ENCODE results near the gene FMNL1.

Gene FMNL1

DNA sequence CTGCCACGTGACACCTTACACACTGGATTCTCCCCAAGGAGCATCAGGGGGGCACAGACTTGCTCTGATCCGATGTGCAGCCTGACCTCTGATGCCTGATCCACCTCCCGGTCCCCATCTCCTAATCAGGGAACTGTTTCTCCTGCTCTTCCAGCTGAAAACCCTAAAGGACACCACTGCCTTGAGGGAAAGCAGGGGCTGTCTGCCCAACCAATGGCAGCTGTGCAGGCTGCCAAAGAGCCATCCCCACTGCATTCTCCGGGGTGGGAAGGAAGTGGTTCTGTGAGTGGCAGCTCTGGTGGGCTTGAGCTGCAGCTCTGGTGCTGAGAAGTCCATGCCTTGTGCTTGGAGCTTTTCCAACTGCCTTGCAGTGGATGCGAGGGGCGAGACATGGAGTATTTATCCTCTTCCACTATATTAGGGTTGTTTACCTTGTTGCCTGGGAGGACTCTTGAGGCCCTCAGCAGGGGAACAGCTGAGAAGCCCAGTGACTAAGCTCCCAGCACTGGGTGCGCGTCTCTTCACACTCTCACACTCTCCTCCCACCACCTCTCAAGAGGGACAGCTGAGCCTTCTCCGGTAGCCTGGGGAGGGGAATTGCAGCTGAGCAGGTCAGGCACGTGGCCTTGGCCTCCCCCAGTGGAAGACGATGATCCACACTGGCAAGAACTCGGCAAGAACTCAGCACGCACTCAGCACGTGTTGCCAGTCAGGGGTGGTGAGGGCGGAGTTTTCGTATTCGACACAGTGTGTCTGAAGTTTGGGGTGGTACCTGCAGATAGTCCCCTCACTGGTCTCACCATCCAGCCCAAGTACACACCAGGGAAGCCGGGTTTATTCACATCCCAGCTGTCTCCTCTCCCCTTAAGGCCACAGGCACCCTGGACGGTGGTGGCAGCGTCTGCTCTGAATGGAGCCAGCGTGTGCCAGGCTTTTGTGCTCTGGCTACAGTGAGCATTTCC, 61.3 kb downstream of the FMNL1 start:
- Histone ChIP-seq H3K4me2 (peak overlapping the region in 8 of 11 experiments; percentile 19 to 52 (median 32); a peak in 12 of 22 replicates), H3K4me1 (peaks cover 25 to 56% (median 53%) of the 10 kb centered on the region in 10 experiments), H3K4me3 (no peak overlapping the region), H3K36me3 (peaks cover 75 to 87% (median 80%) of the 10 kb centered on the region in 11 experiments), H3K27ac (peak overlapping the region in 3 of 11 experiments; percentile 3 to 41 (median 26); a peak in 5 of 22 replicates), H3K9me3 (replicated peaks in 1 of 11) (no peaks in the 10 kb centered on the region), H3K9ac (peak overlapping the region in 6 of 11 experiments; percentile 4 to 33 (median 6); a peak in 7 of 22 replicates), H4K20me1 (peaks cover 0 to 64% (median 27%) of the 10 kb centered on the region in 11 experiments; a peak in 19 of 22 replicates), H3K27me3 (no peaks in the 10 kb centered on the region)
- TF ChIP-seq Cebpa-rat (IDR thresholded peaks at IDR 0.05): no peak

- H3K27me3 ChIP-seq: no peaks in the 10 kb centered on the region
- peak overlapping the region in 5 of 11 experiments; percentile 5 to 52 (median 39); a peak in 6 of 22 replicates for H3K4me2 ChIP-seq
- TF ChIP-seq Cebpa-rat (IDR thresholded peaks at IDR 0.05): no peak
- H3K9me3 ChIP-seq (replicated peaks in 1 of 11): no peaks in the 10 kb centered on the region
- H3K4me3 ChIP-seq: no peak overlapping the region
- H4K20me1 ChIP-seq: peaks cover 0 to 63% (median 27%) of the 10 kb centered on the region in 11 experiments; a peak in 20 of 22 replicates
- peak overlapping the region in 5 of 11 experiments; percentile 3 to 41 (median 19); a peak in 7 of 22 replicates for H3K27ac ChIP-seq
- peak overlapping the region in 4 of 11 experiments; percentile 5 to 33 (median 6); a peak in 3 of 22 replicates for H3K9ac ChIP-seq
- H3K36me3 ChIP-seq: peaks cover 78 to 95% (median 83%) of the 10 kb centered on the region in 11 experiments
- H3K4me1 ChIP-seq: peaks cover 25 to 56% (median 53%) of the 10 kb centered on the region in 10 experiments
These were observed 62.0 kb downstream of the FMNL1 start for GRCh38 chr17:45283711-45284110.

GRCh38 chr17:45284176-45285140, 62.8 kb downstream of the FMNL1 start:
- Histone ChIP-seq H3K4me3 (no peak overlapping the region), H3K9ac (peak overlapping the region in 1 of 11 experiments; percentile 5; a peak in 1 of 22 replicates), H3K4me1 (peaks cover 27 to 56% (median 53%) of the 10 kb centered on the region in 10 experiments), H3K27ac (peak overlapping the region in 5 of 11 experiments; percentile 3 to 41 (median 19); a peak in 6 of 22 replicates), H4K20me1 (peaks cover 0 to 67% (median 32%) of the 10 kb centered on the region in 11 experiments; a peak in 20 of 22 replicates), H3K27me3 (no peaks in the 10 kb centered on the region), H3K9me3 (replicated peaks in 1 of 11) (no peaks in the 10 kb centered on the region), H3K4me2 (peak overlapping the region in 3 of 11 experiments; percentile 4 to 52 (median 5); a peak in 3 of 22 replicates), H3K36me3 (peaks cover 78 to 100% (median 90%) of the 10 kb centered on the region in 11 experiments)
- no peak for TF ChIP-seq Cebpa-rat (IDR thresholded peaks at IDR 0.05)

GRCh38 chr17:45286286-45286685, 64.6 kb downstream of the FMNL1 start:
- H3K27ac ChIP-seq: no peak overlapping the region

GRCh38 chr17:45287526-45288500, 66.1 kb downstream of the FMNL1 start:
- TF ChIP-seq Cebpa-rat (IDR thresholded peaks at IDR 0.05): no peak
- peak overlapping the region in 6 of 11 experiments; percentile 4 to 73 (median 63); a peak in 9 of 22 replicates for H3K27ac ChIP-seq

More at GRCh38 chr17:45286286-45286685, 64.6 kb downstream of the FMNL1 start:
- Histone ChIP-seq H3K9ac (no peak overlapping the region), H3K9me3 (replicated peaks in 1 of 11) (no peaks in the 10 kb centered on the region), H3K4me3 (no peak overlapping the region), H3K4me1 (peaks cover 45 to 67% (median 65%) of the 10 kb centered on the region in 10 experiments), H4K20me1 (peaks cover 0 to 77% (median 41%) of the 10 kb centered on the region in 11 experiments; a peak in 20 of 22 replicates), H3K36me3 (peaks cover 75 to 98% (median 88%) of the 10 kb centered on the region in 11 experiments), H3K27me3 (no peaks in the 10 kb centered on the region), H3K4me2 (no peak overlapping the region)
- no peak for TF ChIP-seq Cebpa-rat (IDR thresholded peaks at IDR 0.05)

GRCh38 chr17:45288825-45289224, 67.1 kb downstream of the FMNL1 start:
- peaks cover 50 to 88% (median 67%) of the 10 kb centered on the region in 11 experiments for H3K36me3 ChIP-seq
- no peak for TF ChIP-seq Cebpa-rat (IDR thresholded peaks at IDR 0.05)
- H3K9me3 ChIP-seq (replicated peaks in 1 of 11): no peaks in the 10 kb centered on the region
- peaks cover 70 to 77% (median 75%) of the 10 kb centered on the region in 10 experiments for H3K4me1 ChIP-seq
- no peaks in the 10 kb centered on the region for H3K27me3 ChIP-seq
- peaks cover 0 to 86% (median 62%) of the 10 kb centered on the region in 11 experiments; a peak in 20 of 22 replicates for H4K20me1 ChIP-seq
- peak overlapping the region in 3 of 10 experiments; percentile 16 to 42 (median 28); a peak in 4 of 20 replicates for H3K4me3 ChIP-seq
- peak overlapping the region in 7 of 11 experiments; percentile 28 to 73 (median 67); a peak in 14 of 22 replicates for H3K27ac ChIP-seq
- H3K4me2 ChIP-seq: peak overlapping the region; percentile 75 to 97 (median 92)
- H3K9ac ChIP-seq: peak overlapping the region in 9 of 11 experiments; percentile 12 to 73 (median 43); a peak in 16 of 22 replicates

More at GRCh38 chr17:45287526-45288500, 66.1 kb downstream of the FMNL1 start:
- H3K9ac ChIP-seq: peak overlapping the region in 4 of 11 experiments; percentile 57 to 73 (median 68); a peak in 3 of 22 replicates
- no peaks in the 10 kb centered on the region for H3K9me3 ChIP-seq (replicated peaks in 1 of 11)
- peak overlapping the region; percentile 75 to 97 (median 92) for H3K4me2 ChIP-seq
- H3K4me1 ChIP-seq: peaks cover 60 to 77% (median 75%) of the 10 kb centered on the region in 10 experiments
- H3K27me3 ChIP-seq: no peaks in the 10 kb centered on the region
- peaks cover 0 to 86% (median 55%) of the 10 kb centered on the region in 11 experiments; a peak in 20 of 22 replicates for H4K20me1 ChIP-seq
- peaks cover 60 to 93% (median 76%) of the 10 kb centered on the region in 11 experiments for H3K36me3 ChIP-seq
- H3K4me3 ChIP-seq: no peak overlapping the region

Data from BLaER1 treated with 17β-estradiol and CSF1 and Interleukin-3, amounts not matched to agents 10 nM and 100 nM (cell line).